Measurements from ENCODE around the gene XXYLT1. TPM values are rescaled to one million over a fixed set of nuclear protein-coding genes. Genes with fewer than 3 reads are reported as not detected.
A peak's percentile ranks its signal among the peaks of the same experiment; 100 is the strongest.

The XXYLT1 gene
- total RNA-seq, 4 donors from 2014 or later: 9.6 to 17.7 (median 13.2) TPM

DNA sequence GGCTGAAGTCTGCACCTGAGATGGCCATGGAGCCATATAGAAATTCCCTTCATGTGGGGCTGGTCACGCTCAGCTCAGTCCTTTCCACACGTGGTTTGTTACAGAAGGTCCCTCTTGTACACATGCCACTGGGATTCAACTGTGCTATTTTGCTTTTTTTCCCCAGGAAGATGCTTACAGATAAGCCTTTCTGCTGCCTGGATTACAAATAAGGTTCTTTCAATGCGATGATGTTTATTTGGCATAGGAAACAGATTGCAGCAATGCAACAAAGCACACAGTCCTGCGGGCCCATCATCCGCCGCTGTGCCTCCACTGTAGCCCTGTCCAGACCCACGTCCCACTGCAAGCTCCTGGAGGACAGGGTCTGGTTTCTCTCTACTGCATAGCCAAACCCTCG is 124.8 kb downstream of the XXYLT1 start:
- Histone ChIP-seq H3K9me3 (peaks cover 0 to under 1% (median 0%) of the 10 kb centered on the region in 4 donors), H3K4me1 (peaks cover 0 to 16% (median 7%) of the 10 kb centered on the region in 4 donors), H3K4me3 (no peak overlapping the region), H3K27me3 (no peaks in the 10 kb centered on the region), H3K27ac (no peak overlapping the region), H3K36me3 (no peaks in the 10 kb centered on the region)
- WGBS, 2 donors: 72 to 75% methylated on average over 8 of the region's 8 CpGs
- no peak for DNase-seq (ENCODE audit: low spot score in 2 of 2)
- TF ChIP-seq CTCF (IDR thresholded peaks at IDR 0.05) (no peak), POLR2A (IDR thresholded peaks at IDR 0.05) (no peak), EP300 (IDR thresholded peaks at IDR 0.05) (no peak)

DNA sequence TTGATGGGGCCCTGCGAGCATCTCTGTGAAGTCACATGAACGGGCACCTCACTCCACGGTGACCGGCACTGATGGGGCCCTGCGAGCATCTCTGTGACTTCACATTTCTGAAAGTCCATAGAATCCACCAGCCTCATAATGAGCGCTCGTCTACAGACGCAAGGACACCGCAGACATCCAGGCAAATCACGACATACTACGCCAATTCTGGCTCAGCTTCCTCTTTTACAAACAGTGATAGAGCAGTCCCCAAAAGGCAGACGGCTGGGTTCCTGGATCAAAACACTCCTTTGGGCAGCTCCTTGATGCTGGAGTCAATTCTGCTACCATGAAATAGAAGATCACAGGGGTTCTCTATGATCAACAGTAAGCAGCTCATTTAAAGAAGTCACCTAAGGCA is 125.4 kb downstream of the XXYLT1 start:
- 93% methylated on average over 12 of the region's 12 CpGs for WGBS, 2 donors
- DNase-seq (ENCODE audit: low spot score in 2 of 2): no peak
- peaks cover 0 to 12% (median 5%) of the 10 kb centered on the region in 4 donors for H3K4me1 ChIP-seq
- no peak overlapping the region for H3K4me3 ChIP-seq
- peaks cover 0 to 6% (median 0%) of the 10 kb centered on the region in 4 donors for H3K9me3 ChIP-seq
- no peak overlapping the region for H3K27ac ChIP-seq
- no peaks in the 10 kb centered on the region for H3K27me3 ChIP-seq
- peaks cover 0 to 5% (median 0%) of the 10 kb centered on the region in 3 donors for H3K36me3 ChIP-seq
- no peak for TF ChIP-seq CTCF (IDR thresholded peaks at IDR 0.05)
- no peak for TF ChIP-seq EP300 (IDR thresholded peaks at IDR 0.05)
- no peak for TF ChIP-seq POLR2A (IDR thresholded peaks at IDR 0.05)

DNA sequence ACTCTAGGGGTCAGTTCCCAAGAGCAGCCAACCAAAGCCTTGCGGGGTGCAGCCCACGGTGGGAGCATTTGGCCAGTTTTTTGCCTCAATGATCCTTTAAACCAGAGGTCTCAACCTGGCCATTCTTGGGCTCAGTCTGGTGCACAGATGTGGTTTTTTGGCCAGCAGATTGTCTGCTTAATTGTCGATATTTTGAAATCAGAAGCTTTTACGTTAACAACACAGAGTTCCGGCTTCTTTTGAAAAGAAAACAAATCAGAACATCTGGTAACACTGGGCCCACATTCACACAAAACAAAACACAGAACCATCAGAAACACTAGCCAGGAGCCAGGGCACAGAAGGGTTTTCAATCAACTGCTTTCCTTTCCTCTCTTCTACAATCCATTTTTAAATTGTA is 127.7 kb downstream of the XXYLT1 start:
- DNase-seq (ENCODE audit: low spot score in 2 of 2): peak in 1 of 2 donors; percentile 27
- Histone ChIP-seq H3K9me3 (peaks cover 0 to 8% (median 0%) of the 10 kb centered on the region in 4 donors), H3K4me3 (no peak overlapping the region), H3K27me3 (no peaks in the 10 kb centered on the region), H3K27ac (peak overlapping the region in 1 of 4 donors; percentile 8), H3K4me1 (peaks cover 0 to 9% (median 0%) of the 10 kb centered on the region in 4 donors), H3K36me3 (peaks cover 0 to 5% (median 0%) of the 10 kb centered on the region in 3 donors)
- peak in 1 of 2 donors; percentile 66 for TF ChIP-seq EP300 (IDR thresholded peaks at IDR 0.05)
- TF ChIP-seq CTCF (IDR thresholded peaks at IDR 0.05): no peak
- 74 to 76% methylated on average over 5 of the region's 5 CpGs for WGBS, 2 donors

DNA sequence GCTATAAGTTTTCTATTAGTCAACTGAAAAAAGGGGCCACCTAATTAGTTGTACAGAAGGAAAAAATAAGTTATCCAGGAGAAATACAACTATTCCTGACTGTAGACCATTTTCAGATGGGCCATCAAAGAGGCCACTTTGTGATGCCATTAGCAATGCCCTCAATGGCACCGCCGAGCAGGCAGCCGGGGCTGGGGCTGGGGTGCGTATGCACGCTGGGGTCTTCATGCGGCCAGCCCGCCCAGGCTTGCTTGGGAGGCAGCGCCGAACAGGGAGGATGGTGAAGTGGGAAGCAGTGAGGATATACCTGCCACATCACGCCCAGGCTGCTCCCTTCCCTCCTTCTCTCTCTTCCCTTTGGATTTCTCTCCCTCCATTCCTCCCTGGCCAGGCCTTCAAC is 128.4 kb downstream of the XXYLT1 start:
- no peaks in the 10 kb centered on the region for H3K27me3 ChIP-seq
- H3K4me1 ChIP-seq: peaks cover 0 to 2% (median 0%) of the 10 kb centered on the region in 4 donors
- no peak for DNase-seq (ENCODE audit: low spot score in 2 of 2)
- H3K9me3 ChIP-seq: peaks cover 0 to 8% (median 0%) of the 10 kb centered on the region in 4 donors
- H3K36me3 ChIP-seq: peaks cover 0 to 5% (median 0%) of the 10 kb centered on the region in 3 donors
- H3K27ac ChIP-seq: peak overlapping the region in 2 of 4 donors; percentile 5 to 8
- WGBS, 2 donors: 95 to 97% methylated on average over 10 of the region's 10 CpGs
- no peak overlapping the region for H3K4me3 ChIP-seq
- TF ChIP-seq EP300 (IDR thresholded peaks at IDR 0.05) (no peak), CTCF (IDR thresholded peaks at IDR 0.05) (no peak), POLR2A (IDR thresholded peaks at IDR 0.05) (no peak)

- Histone ChIP-seq H3K9me3 (peaks cover 0 to 8% (median 0%) of the 10 kb centered on the region in 4 donors), H3K27ac (no peak overlapping the region), H3K4me1 (no peaks in the 10 kb centered on the region), H3K27me3 (no peaks in the 10 kb centered on the region), H3K4me3 (no peak overlapping the region), H3K36me3 (peaks cover 0 to 5% (median 0%) of the 10 kb centered on the region in 3 donors)
- WGBS, 2 donors: 91 to 95% methylated on average over 11 to 12 of the region's 12 CpGs
- DNase-seq (ENCODE audit: low spot score in 2 of 2): no peak
- TF ChIP-seq CTCF (IDR thresholded peaks at IDR 0.05): no peak
- no peak for TF ChIP-seq POLR2A (IDR thresholded peaks at IDR 0.05)
- TF ChIP-seq EP300 (IDR thresholded peaks at IDR 0.05): no peak
Measured at GRCh38 chr3:195140816-195141793, 129.9 kb downstream of the XXYLT1 start.

Measured in tibial nerve (tissue), 4 donors.